ENCODE data around the gene GGTA1. TPM values are rescaled to one million over a fixed set of nuclear protein-coding genes. Genes with fewer than 3 reads are reported as not detected.

Gene GGTA1
- not detected for total RNA-seq (2021; fragmentation: NEBNext Ultra II Directional; extraction: Animal tissue kit (Norgen Biotek cat#: 25700))
- long read RNA-seq, result 0 reads

DNA sequence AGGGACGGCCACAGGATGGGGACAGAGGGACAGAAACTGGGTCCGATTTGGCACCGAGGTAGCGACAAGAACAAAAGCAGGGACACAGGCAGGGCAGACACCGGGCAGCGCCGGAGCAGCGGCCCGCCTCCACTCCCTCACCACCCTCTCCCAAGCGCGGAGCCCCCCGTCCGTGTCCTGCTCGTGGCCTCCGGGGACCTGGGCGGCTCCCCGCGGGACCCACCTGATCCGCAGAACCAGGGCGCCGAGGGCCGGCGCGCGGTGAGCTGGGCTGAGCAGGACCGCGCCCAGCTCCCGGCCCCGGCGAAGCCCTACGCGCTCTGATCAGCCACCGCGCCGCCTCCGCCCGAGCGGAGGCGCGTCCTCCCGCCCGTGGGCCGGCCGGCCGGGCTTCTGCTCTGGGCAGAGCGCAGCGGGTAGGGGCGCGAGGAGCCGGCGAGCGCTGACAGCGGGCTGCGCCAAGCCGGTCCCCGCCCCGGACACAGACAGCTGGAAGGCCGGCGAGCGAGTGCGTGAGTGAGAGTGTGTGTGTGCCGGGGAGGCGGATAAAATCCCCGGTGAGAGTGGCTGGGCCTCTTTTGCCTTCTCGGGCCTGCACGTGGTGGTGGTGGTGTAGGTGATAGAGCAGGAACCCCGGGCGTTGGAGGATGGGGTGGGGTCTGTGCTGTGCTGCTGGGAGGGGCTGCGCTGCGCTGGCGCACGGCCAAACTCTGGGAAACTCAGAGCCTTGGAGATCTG, at the start of gene GGTA1:
GGTA1 (minus strand) TSS at position 418 of the 738 bp plus-strand sequence. CDS start 31,922 bp downstream, outside the sequence.
- Mint-ChIP-seq H3K9me3 (peaks cover 8% of the 10 kb centered on the region), H3K4me3 (peak within 1 kb of the TSS; percentile 82), H3K27ac (no peak within 1 kb of the TSS; the same call in 1 of the 2 replicates), H3K4me1 (ENCODE audit: low read depth) (peaks cover 24% of the 10 kb centered on the region), H3K36me3 (ENCODE audit: low read depth) (peaks cover 10% of the 10 kb centered on the region; the same call in 1 of the 2 replicates), H3K27me3 (ENCODE audit: insufficient read depth) (peaks cover 43% of the 10 kb centered on the region)
- TF ChIP-seq, protein P1, sequence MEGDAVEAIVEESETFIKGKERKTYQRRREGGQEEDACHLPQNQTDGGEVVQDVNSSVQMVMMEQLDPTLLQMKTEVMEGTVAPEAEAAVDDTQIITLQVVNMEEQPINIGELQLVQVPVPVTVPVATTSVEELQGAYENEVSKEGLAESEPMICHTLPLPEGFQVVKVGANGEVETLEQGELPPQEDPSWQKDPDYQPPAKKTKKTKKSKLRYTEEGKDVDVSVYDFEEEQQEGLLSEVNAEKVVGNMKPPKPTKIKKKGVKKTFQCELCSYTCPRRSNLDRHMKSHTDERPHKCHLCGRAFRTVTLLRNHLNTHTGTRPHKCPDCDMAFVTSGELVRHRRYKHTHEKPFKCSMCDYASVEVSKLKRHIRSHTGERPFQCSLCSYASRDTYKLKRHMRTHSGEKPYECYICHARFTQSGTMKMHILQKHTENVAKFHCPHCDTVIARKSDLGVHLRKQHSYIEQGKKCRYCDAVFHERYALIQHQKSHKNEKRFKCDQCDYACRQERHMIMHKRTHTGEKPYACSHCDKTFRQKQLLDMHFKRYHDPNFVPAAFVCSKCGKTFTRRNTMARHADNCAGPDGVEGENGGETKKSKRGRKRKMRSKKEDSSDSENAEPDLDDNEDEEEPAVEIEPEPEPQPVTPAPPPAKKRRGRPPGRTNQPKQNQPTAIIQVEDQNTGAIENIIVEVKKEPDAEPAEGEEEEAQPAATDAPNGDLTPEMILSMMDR (IDR thresholded peaks at IDR 0.05), result no peak
- peak; percentile 16 for DNase-seq

DNA sequence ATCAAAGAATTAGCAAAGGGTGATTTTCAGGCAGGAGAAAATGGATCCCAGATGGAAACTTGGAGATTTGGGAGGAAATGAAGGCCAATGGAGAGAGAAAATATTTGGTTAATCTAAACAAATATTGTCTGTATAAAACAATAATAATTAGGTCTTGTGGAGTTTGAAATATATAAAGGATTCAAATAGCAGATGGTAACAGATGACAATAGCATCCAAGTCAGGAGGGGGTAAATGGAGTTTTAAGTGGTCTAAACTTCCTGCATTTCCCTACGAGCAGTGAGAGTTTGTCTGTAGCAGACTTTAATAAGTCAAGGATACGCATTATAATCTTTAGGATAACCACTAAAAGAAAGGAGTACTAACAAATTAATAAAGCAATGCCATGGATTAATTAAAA, 49.0 kb upstream of the GGTA1 start:
- no peak for DNase-seq
- Mint-ChIP-seq H3K36me3 (ENCODE audit: low read depth) (no peaks in the 10 kb centered on the region), H3K4me1 (ENCODE audit: low read depth) (peaks cover 9% of the 10 kb centered on the region), H3K27me3 (ENCODE audit: insufficient read depth) (peaks cover 8% of the 10 kb centered on the region; the same call in 1 of the 2 replicates), H3K9me3 (no peaks in the 10 kb centered on the region), H3K4me3 (no peak overlapping the region), H3K27ac (no peak overlapping the region)
- TF ChIP-seq, protein P1 (IDR thresholded peaks at IDR 0.05), result no peak

DNA sequence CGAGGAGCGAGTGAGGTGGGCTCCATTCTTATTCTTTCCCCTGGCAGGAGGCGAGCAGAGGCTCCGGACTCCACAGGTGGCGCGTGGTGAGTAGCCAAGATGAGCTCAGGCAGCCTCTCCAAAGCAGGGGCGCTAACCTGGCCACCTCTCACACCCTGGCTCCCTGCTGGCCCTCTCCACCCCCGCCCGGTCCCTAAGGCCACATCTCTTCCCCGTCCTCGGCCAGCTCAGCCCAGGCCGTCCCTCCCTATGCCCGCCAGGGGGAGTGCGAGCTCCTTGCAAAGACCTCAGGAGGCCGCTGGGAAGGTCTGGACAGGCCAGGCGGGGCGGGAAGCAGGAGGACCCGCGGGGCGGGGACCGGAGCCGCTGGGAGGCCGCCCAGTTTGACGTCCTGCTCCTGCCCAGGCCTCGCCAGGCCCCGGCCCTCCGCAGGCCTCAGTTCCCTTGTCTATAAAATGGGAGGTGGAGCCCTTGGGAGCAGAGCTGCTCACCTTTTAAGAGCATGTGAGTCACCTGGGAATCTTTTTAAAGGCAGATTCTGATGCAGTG, 46.3 kb upstream of the GGTA1 start:
- Mint-ChIP-seq H3K27me3 (ENCODE audit: insufficient read depth) (peaks cover 13% of the 10 kb centered on the region), H3K27ac (peak overlapping the region; percentile 33; the same call in 1 of the 2 replicates), H3K9me3 (no peaks in the 10 kb centered on the region), H3K4me3 (peak overlapping the region; percentile 41; the same call in 1 of the 2 replicates), H3K4me1 (ENCODE audit: low read depth) (no peaks in the 10 kb centered on the region), H3K36me3 (ENCODE audit: low read depth) (no peaks in the 10 kb centered on the region)
- peak; percentile 86 for DNase-seq
- TF ChIP-seq, protein P1 (IDR thresholded peaks at IDR 0.05), result peak; percentile 96

DNA sequence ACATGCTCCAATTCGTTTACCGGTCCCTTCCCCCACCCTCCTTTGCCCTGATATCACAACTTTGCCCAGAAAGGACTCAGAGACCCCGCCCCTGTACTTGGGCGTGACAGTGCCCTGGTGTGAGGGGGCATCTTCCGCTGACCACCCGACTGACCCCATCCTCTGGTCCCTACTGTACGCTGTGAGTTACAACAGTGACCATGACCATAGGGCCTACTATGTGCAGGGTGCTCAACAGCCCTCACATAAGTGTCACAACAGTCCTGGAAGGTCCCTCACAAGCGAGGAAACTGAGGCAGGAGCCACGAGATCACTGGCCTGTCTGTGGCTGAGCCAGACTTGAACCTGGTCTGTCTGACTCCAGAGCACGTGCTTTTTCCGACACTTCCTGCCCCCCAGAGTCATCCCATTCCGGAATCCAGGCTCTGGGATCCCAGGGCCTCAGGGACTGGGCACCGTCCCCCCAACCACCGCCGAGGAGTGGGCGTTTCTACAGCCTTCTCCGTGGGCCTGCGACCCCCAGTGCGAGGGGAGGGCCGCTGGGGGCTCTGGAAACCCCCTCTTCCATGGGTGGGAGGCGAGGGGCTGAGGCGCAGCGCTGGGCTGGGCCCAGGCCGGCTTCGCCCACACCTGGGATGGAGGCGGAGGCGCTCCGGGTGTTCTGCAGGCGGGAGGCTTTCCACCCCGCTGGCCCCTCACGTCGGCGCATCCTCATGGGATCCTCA, 45.7 kb upstream of the GGTA1 start:
- TF ChIP-seq, protein P1 (IDR thresholded peaks at IDR 0.05), result no peak
- no peaks in the 10 kb centered on the region for H3K4me1 Mint-ChIP-seq (ENCODE audit: low read depth)
- no peak overlapping the region for H3K27ac Mint-ChIP-seq
- DNase-seq, result no peak
- H3K9me3 Mint-ChIP-seq, result no peaks in the 10 kb centered on the region
- H3K4me3 Mint-ChIP-seq, result no peak overlapping the region
- no peaks in the 10 kb centered on the region for H3K36me3 Mint-ChIP-seq (ENCODE audit: low read depth)
- H3K27me3 Mint-ChIP-seq (ENCODE audit: insufficient read depth), result peaks cover 20% of the 10 kb centered on the region

DNA sequence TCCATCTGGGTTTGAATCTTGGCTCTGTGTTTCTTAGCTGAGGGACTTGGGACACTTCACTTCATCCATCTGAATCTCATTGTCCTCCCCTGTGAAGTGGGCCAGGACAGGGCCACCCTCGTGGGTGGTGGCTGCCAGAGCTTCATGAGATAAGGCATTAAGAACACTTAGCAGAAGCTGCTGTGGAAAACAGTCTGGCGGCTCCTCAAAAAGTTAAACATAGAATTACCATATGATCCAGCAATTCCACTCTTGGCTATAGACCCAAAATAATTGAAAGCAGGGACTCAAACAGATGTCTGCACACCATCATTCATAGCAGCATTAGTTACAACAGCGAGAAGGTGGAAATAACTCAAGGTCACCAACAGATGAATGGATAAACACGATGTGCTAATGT, 42.4 kb upstream of the GGTA1 start:
- H3K9me3 Mint-ChIP-seq, result no peaks in the 10 kb centered on the region
- no peaks in the 10 kb centered on the region for H3K36me3 Mint-ChIP-seq (ENCODE audit: low read depth)
- no peak overlapping the region for H3K27ac Mint-ChIP-seq
- TF ChIP-seq, protein P1 (IDR thresholded peaks at IDR 0.05), result no peak
- H3K4me3 Mint-ChIP-seq, result no peak overlapping the region
- peaks cover 32% of the 10 kb centered on the region for H3K27me3 Mint-ChIP-seq (ENCODE audit: insufficient read depth)
- DNase-seq, result no peak
- no peaks in the 10 kb centered on the region for H3K4me1 Mint-ChIP-seq (ENCODE audit: low read depth)

Measured in HFFc6 (cell line).